ENCODE results near the gene LNX1. TPM values are rescaled to one million over a fixed set of nuclear protein-coding genes. Genes with fewer than 3 reads are reported as not detected.

LNX1 gene
- total and polyA plus RNA-seq, 5 donors from 2014 or later = 0.25 to 0.42 (median 0.32) TPM; not detected in 1

- H3K4me3 Mint-ChIP-seq = no peak overlapping the region
- H3K36me3 Mint-ChIP-seq = no peaks in the 10 kb centered on the region
- no peaks in the 10 kb centered on the region for H3K27me3 Mint-ChIP-seq
- H3K27ac Mint-ChIP-seq = no peak overlapping the region
- Histone ChIP-seq H3K4me3 (ENCODE audit: low read depth, low read length) (no peak overlapping the region), H3K27me3 (ENCODE audit: control insufficient read depth, insufficient read depth, low read length) (peaks cover 7% of the 10 kb centered on the region), H3K36me3 (ENCODE audit: control insufficient read depth, insufficient read depth, low read length) (no peaks in the 10 kb centered on the region), H3K27ac (ENCODE audit: insufficient read depth, low read length, poor library complexity, severe bottlenecking) (no peak overlapping the region), H3K9me3 (ENCODE audit: control insufficient read depth in 2 of 2, low read length in 2 of 2) (no peaks in the 10 kb centered on the region), H3K4me1 (ENCODE audit: control insufficient read depth, insufficient read depth, low read length, poor library complexity, severe bottlenecking) (no peaks in the 10 kb centered on the region)
- ATAC-seq (ENCODE audit: low read depth in 2 of 2) (no peak), DNase-seq (no peak)
- H3K4me1 Mint-ChIP-seq = no peaks in the 10 kb centered on the region
- H3K9me3 Mint-ChIP-seq = peaks cover 0 to 2% (median 0%) of the 10 kb centered on the region in 7 donors
These were observed 11.5 kb downstream of the LNX1 start for GRCh38 chr4:53579826-53580225.

- Mint-ChIP-seq H3K4me1 (no peaks in the 10 kb centered on the region), H3K9me3 (peaks cover 0 to 3% (median 0%) of the 10 kb centered on the region in 7 donors), H3K27ac (no peak overlapping the region), H3K36me3 (no peaks in the 10 kb centered on the region), H3K4me3 (no peak overlapping the region), H3K27me3 (no peaks in the 10 kb centered on the region)
- Histone ChIP-seq H3K27ac (ENCODE audit: insufficient read depth, low read length, poor library complexity, severe bottlenecking) (no peak overlapping the region), H3K27me3 (ENCODE audit: control insufficient read depth, insufficient read depth, low read length) (peaks cover 7% of the 10 kb centered on the region), H3K4me1 (ENCODE audit: control insufficient read depth, insufficient read depth, low read length, poor library complexity, severe bottlenecking) (no peaks in the 10 kb centered on the region), H3K36me3 (ENCODE audit: control insufficient read depth, insufficient read depth, low read length) (no peaks in the 10 kb centered on the region), H3K4me3 (ENCODE audit: low read depth, low read length) (no peak overlapping the region), H3K9me3 (ENCODE audit: control insufficient read depth in 2 of 2, low read length in 2 of 2) (no peaks in the 10 kb centered on the region)
- DNase-seq (no peak), ATAC-seq (ENCODE audit: low read depth in 2 of 2) (no peak)
These were observed 14.5 kb downstream of the LNX1 start for GRCh38 chr4:53576676-53577372.

- no peaks in the 10 kb centered on the region for H3K36me3 ChIP-seq (ENCODE audit: control insufficient read depth, insufficient read depth, low read length)
- no peaks in the 10 kb centered on the region for H3K4me1 ChIP-seq (ENCODE audit: control insufficient read depth, insufficient read depth, low read length, poor library complexity, severe bottlenecking)
- no peak overlapping the region for H3K27ac Mint-ChIP-seq
- ATAC-seq (ENCODE audit: low read depth in 2 of 2) (no peak), DNase-seq (no peak)
- H3K27me3 Mint-ChIP-seq = no peaks in the 10 kb centered on the region
- peaks cover 7% of the 10 kb centered on the region for H3K27me3 ChIP-seq (ENCODE audit: control insufficient read depth, insufficient read depth, low read length)
- peaks cover 0 to 3% (median 0%) of the 10 kb centered on the region in 7 donors for H3K9me3 Mint-ChIP-seq
- H3K4me1 Mint-ChIP-seq = no peaks in the 10 kb centered on the region
- H3K9me3 ChIP-seq (ENCODE audit: control insufficient read depth in 2 of 2, low read length in 2 of 2) = no peaks in the 10 kb centered on the region
- no peaks in the 10 kb centered on the region for H3K36me3 Mint-ChIP-seq
- H3K4me3 Mint-ChIP-seq = no peak overlapping the region
- H3K4me3 ChIP-seq (ENCODE audit: low read depth, low read length) = no peak overlapping the region
- no peak overlapping the region for H3K27ac ChIP-seq (ENCODE audit: insufficient read depth, low read length, poor library complexity, severe bottlenecking)
These were observed 15.1 kb downstream of the LNX1 start for GRCh38 chr4:53576071-53576617.

- Histone ChIP-seq H3K4me1 (ENCODE audit: control insufficient read depth, insufficient read depth, low read length, poor library complexity, severe bottlenecking) (no peaks in the 10 kb centered on the region), H3K4me3 (ENCODE audit: low read depth, low read length) (no peak overlapping the region), H3K9me3 (ENCODE audit: control insufficient read depth in 2 of 2, low read length in 2 of 2) (no peaks in the 10 kb centered on the region), H3K27me3 (ENCODE audit: control insufficient read depth, insufficient read depth, low read length) (peaks cover 7% of the 10 kb centered on the region), H3K27ac (ENCODE audit: insufficient read depth, low read length, poor library complexity, severe bottlenecking) (no peak overlapping the region), H3K36me3 (ENCODE audit: control insufficient read depth, insufficient read depth, low read length) (no peaks in the 10 kb centered on the region)
- Mint-ChIP-seq H3K4me3 (no peak overlapping the region), H3K9me3 (peaks cover 0 to 3% (median 0%) of the 10 kb centered on the region in 7 donors), H3K27me3 (no peaks in the 10 kb centered on the region), H3K4me1 (no peaks in the 10 kb centered on the region), H3K36me3 (no peaks in the 10 kb centered on the region), H3K27ac (no peak overlapping the region)
- DNase-seq (no peak), ATAC-seq (ENCODE audit: low read depth in 2 of 2) (no peak)
These were observed 15.7 kb downstream of the LNX1 start for GRCh38 chr4:53575552-53575951.

- no peak overlapping the region for H3K27ac ChIP-seq (ENCODE audit: insufficient read depth, low read length, poor library complexity, severe bottlenecking)
- H3K27ac Mint-ChIP-seq = no peak overlapping the region
- no peak for ATAC-seq (ENCODE audit: low read depth in 2 of 2)
- H3K9me3 ChIP-seq (ENCODE audit: control insufficient read depth in 2 of 2, low read length in 2 of 2) = no peaks in the 10 kb centered on the region
- H3K4me1 Mint-ChIP-seq = no peaks in the 10 kb centered on the region
- no peaks in the 10 kb centered on the region for H3K36me3 ChIP-seq (ENCODE audit: control insufficient read depth, insufficient read depth, low read length)
- H3K27me3 Mint-ChIP-seq = no peaks in the 10 kb centered on the region
- H3K4me3 Mint-ChIP-seq = no peak overlapping the region
- no peaks in the 10 kb centered on the region for H3K36me3 Mint-ChIP-seq
- H3K9me3 Mint-ChIP-seq = peaks cover 0 to 3% (median 0%) of the 10 kb centered on the region in 7 donors
- no peak for DNase-seq
- peaks cover 7% of the 10 kb centered on the region for H3K27me3 ChIP-seq (ENCODE audit: control insufficient read depth, insufficient read depth, low read length)
- H3K4me3 ChIP-seq (ENCODE audit: low read depth, low read length) = no peak overlapping the region
- no peaks in the 10 kb centered on the region for H3K4me1 ChIP-seq (ENCODE audit: control insufficient read depth, insufficient read depth, low read length, poor library complexity, severe bottlenecking)
These were observed 16.8 kb downstream of the LNX1 start for GRCh38 chr4:53574528-53574927.

- no peaks in the 10 kb centered on the region for H3K36me3 ChIP-seq (ENCODE audit: control insufficient read depth, insufficient read depth, low read length)
- no peak overlapping the region for H3K27ac ChIP-seq (ENCODE audit: insufficient read depth, low read length, poor library complexity, severe bottlenecking)
- no peaks in the 10 kb centered on the region for H3K4me1 Mint-ChIP-seq
- no peaks in the 10 kb centered on the region for H3K9me3 ChIP-seq (ENCODE audit: control insufficient read depth in 2 of 2, low read length in 2 of 2)
- ATAC-seq (ENCODE audit: low read depth in 2 of 2) (no peak), DNase-seq (no peak)
- H3K36me3 Mint-ChIP-seq = no peaks in the 10 kb centered on the region
- no peak overlapping the region for H3K27ac Mint-ChIP-seq
- H3K9me3 Mint-ChIP-seq = peaks cover 0 to 3% (median 0%) of the 10 kb centered on the region in 7 donors
- H3K4me3 ChIP-seq (ENCODE audit: low read depth, low read length) = no peak overlapping the region
- peaks cover 5% of the 10 kb centered on the region for H3K27me3 ChIP-seq (ENCODE audit: control insufficient read depth, insufficient read depth, low read length)
- no peaks in the 10 kb centered on the region for H3K27me3 Mint-ChIP-seq
- no peak overlapping the region for H3K4me3 Mint-ChIP-seq
- no peaks in the 10 kb centered on the region for H3K4me1 ChIP-seq (ENCODE audit: control insufficient read depth, insufficient read depth, low read length, poor library complexity, severe bottlenecking)
These were observed 17.6 kb downstream of the LNX1 start for GRCh38 chr4:53573696-53574095.

GRCh38 chr4:53572600-53572994 lies 18.7 kb downstream of the LNX1 start:
- Histone ChIP-seq H3K36me3 (ENCODE audit: control insufficient read depth, insufficient read depth, low read length) (no peaks in the 10 kb centered on the region), H3K27ac (ENCODE audit: insufficient read depth, low read length, poor library complexity, severe bottlenecking) (no peak overlapping the region), H3K4me1 (ENCODE audit: control insufficient read depth, insufficient read depth, low read length, poor library complexity, severe bottlenecking) (no peaks in the 10 kb centered on the region), H3K9me3 (ENCODE audit: control insufficient read depth in 2 of 2, low read length in 2 of 2) (no peaks in the 10 kb centered on the region), H3K4me3 (ENCODE audit: low read depth, low read length) (no peak overlapping the region), H3K27me3 (ENCODE audit: control insufficient read depth, insufficient read depth, low read length) (no peaks in the 10 kb centered on the region)
- Mint-ChIP-seq H3K4me1 (no peaks in the 10 kb centered on the region), H3K9me3 (peaks cover 0 to 3% (median 0%) of the 10 kb centered on the region in 7 donors), H3K27ac (no peak overlapping the region), H3K36me3 (no peaks in the 10 kb centered on the region), H3K27me3 (no peaks in the 10 kb centered on the region), H3K4me3 (no peak overlapping the region)
- ATAC-seq (ENCODE audit: low read depth in 2 of 2) (no peak), DNase-seq (no peak)
